Measurements from ENCODE around the gene CPLX3. TPM values are rescaled to one million over a fixed set of nuclear protein-coding genes. Genes with fewer than 3 reads are reported as not detected.
A peak's percentile ranks its signal among the peaks of the same experiment; 100 is the strongest.

Gene CPLX3
- total and polyA plus RNA-seq, 2 of the 8 experiments (the other 6 are each of a cell fraction or from before 2014, with no cell fraction given) = 0.17 TPM; not detected in 1

GRCh38 chr15:74843445-74843828 is 17.0 kb downstream of the CPLX3 start:
- Histone ChIP-seq H3K4ac (replicated peaks; ENCODE audit: insufficient read length, low read depth, low read length) (peak overlapping the region; percentile 71), H3K9ac (replicated peaks in 1 of 4; ENCODE audit: extremely low read depth in 1 of 4, low read depth in 3 of 4, low read length in 3 of 4) (peak overlapping the region; percentile 78 to 89 (median 82)), H2BK20ac (ENCODE audit: low read length) (no peak overlapping the region), H3K23ac (ENCODE audit: insufficient read length) (no peak overlapping the region), H3K56ac (replicated peaks; ENCODE audit: insufficient read length, low read depth, low read length) (peak overlapping the region; percentile 8), H3K4me3 (ENCODE audit: extremely low read depth in 1 of 4, insufficient read depth in 2 of 4, low read depth in 3 of 4, low read length in 4 of 4) (peak overlapping the region; percentile 60 to 92 (median 90)), H3K9me3 (ENCODE audit: insufficient read depth in 2 of 2, low read depth in 1 of 2, low read length in 1 of 2) (no peaks in the 10 kb centered on the region), H3K18ac (ENCODE audit: extremely low read depth, low read length) (peak overlapping the region; percentile 71), H4K91ac (replicated peaks; ENCODE audit: insufficient read length, low read length) (peak overlapping the region; percentile 44), H3K23me2 (ENCODE audit: low read depth, low read length) (peaks cover 7% of the 10 kb centered on the region; the same call in 1 of the 2 replicates), H2AK5ac (ENCODE audit: low read depth, low read length) (no peak overlapping the region), H3K14ac (ENCODE audit: insufficient read length) (no peak overlapping the region), H4K5ac (ENCODE audit: insufficient read length, low read depth, low read length) (peak overlapping the region; percentile 55), H2BK12ac (ENCODE audit: low read depth, low read length) (no peak overlapping the region), H2BK5ac (ENCODE audit: low read depth, low read length) (peak overlapping the region; percentile 83; the same call in 1 of the 2 replicates), H3K27ac (ENCODE audit: low read depth, low read length) (peak overlapping the region; percentile 88), H3K27me3 (replicated peaks in 1 of 4; ENCODE audit: control insufficient read depth in 3 of 4, extremely low read depth in 1 of 4, insufficient read depth in 3 of 4, low read length in 3 of 4) (no peaks in the 10 kb centered on the region), H3K4me2 (ENCODE audit: insufficient read depth in 1 of 2, low read depth in 2 of 2, low read length in 2 of 2) (peak overlapping the region; percentile 75 to 82), H3K79me2 (ENCODE audit: control insufficient read depth in 1 of 2, insufficient read depth in 2 of 2, low read length in 2 of 2) (no peaks in the 10 kb centered on the region), H2BK15ac (ENCODE audit: low read length) (no peak overlapping the region), H3K36me3 (ENCODE audit: control insufficient read depth in 2 of 4, insufficient read depth in 4 of 4, low read length in 3 of 4) (peaks cover 3 to 15% (median 7%) of the 10 kb centered on the region in 4 experiments; a peak in 6 of 8 replicates), H4K8ac (ENCODE audit: extremely low read depth, insufficient read depth, low read length) (peak overlapping the region; percentile 97), H2BK120ac (replicated peaks; ENCODE audit: low read depth, low read length) (no peak overlapping the region), H4K20me1 (replicated peaks in 1 of 2; ENCODE audit: control insufficient read depth in 1 of 2, insufficient read depth in 2 of 2, low read length in 2 of 2) (peaks cover 2 to 4% of the 10 kb centered on the region in 2 experiments), H2AFZ (ENCODE audit: low read length) (no peak overlapping the region; the same call in 1 of the 2 replicates), H3K4me1 (replicated peaks in 1 of 4; ENCODE audit: control insufficient read depth in 3 of 4, insufficient read depth in 4 of 4, low read length in 3 of 4) (peaks cover 0 to 13% (median 8%) of the 10 kb centered on the region in 4 experiments; a peak in 6 of 7 replicates), H3K79me1 (ENCODE audit: low read depth, low read length) (0 out of 2 replicates have a peak, but pooled peaks cover 2% of the 10 kb centered on the region)
- TF ChIP-seq NRF1 (IDR thresholded peaks at IDR 0.05; ENCODE audit: low read depth, low read length) (no peak), ASH2L (IDR thresholded peaks at IDR 0.05; ENCODE audit: low read length) (peak; percentile 22)
- WGBS, 2 experiments (ENCODE audit: extremely low coverage in 1 of 2, insufficient coverage in 1 of 2, insufficient read length in 1 of 2, insufficient replicate concordance in 2 of 2, low coverage in 1 of 2, low lambda C conversion rate in 2 of 2, missing lambda C conversion rate in 1 of 2) = 32% methylated on average over 14 of the region's 18 CpGs; no CpG with 5 or more reads in 1 of the 2 experiments
- DNase-seq (ENCODE audit: low read depth in 1 of 2, low spot score in 2 of 2) = no peak
- CTCF ChIA-PET (ENCODE audit: partially characterized antibody) = interaction anchor here (0.7 to 2.5 kb wide), 11 partner anchors 10 to 107 kb away, joined by 3 to 24 read pairs (median 5); no protein-coding TSS in a partner anchor
- no peak for FAIRE-seq
- POLR2A ChIA-PET (ENCODE audit: partially characterized antibody) = interaction anchor here (0.8 to 4.1 kb wide), 13 partner anchors 11 to 113 kb away, joined by 3 to 23 read pairs (median 4); partner anchors contain the start of genes COX5A, CPLX3, CSK and FAM219B

Measured in H1 (cell line).